Limb (tissue), 2 donors: ENCODE results near the gene SPATA24.
"Not testable (repeated sequence)": the region's sequence is repeated elsewhere in the genome, so short reads cannot be mapped to it uniquely, and the experiment has no call there.

Source experiments
- DNase-seq, 2 donors: peaks; one replicate each; pipeline ENCODE4 v3.0.0-alpha.2; 2016; ENCODE audit errors: extremely low spot score in 2 of 2

Gene SPATA24

GRCh38 chr5:139417214-139417613, 13.3 kb upstream of the SPATA24 start:
- DNase-seq = no peak

- DNase-seq = no peak
Observed at GRCh38 chr5:139416651-139417050, 12.8 kb upstream of the SPATA24 start.

GRCh38 chr5:139415869-139416268, 12.0 kb upstream of the SPATA24 start:
- no peak for DNase-seq

GRCh38 chr5:139415221-139415861, 11.5 kb upstream of the SPATA24 start:
- no peak for DNase-seq

- peak in 1 of 2 donors; percentile 69 for DNase-seq
Observed at GRCh38 chr5:139414581-139415130, 10.8 kb upstream of the SPATA24 start.

- no peak for DNase-seq
Observed at GRCh38 chr5:139413963-139414362, 10.1 kb upstream of the SPATA24 start.

- no peak for DNase-seq
Observed at GRCh38 chr5:139413153-139413552, 9.3 kb upstream of the SPATA24 start.

- no peak for DNase-seq
Observed at GRCh38 chr5:139410993-139411828, 7.3 kb upstream of the SPATA24 start.

GRCh38 chr5:139410121-139410992, 6.5 kb upstream of the SPATA24 start:
- DNase-seq = no peak

GRCh38 chr5:139409116-139409515, 5.2 kb upstream of the SPATA24 start:
- DNase-seq = not testable (repeated sequence)

- DNase-seq = no peak
Observed at GRCh38 chr5:139408191-139408590, 4.3 kb upstream of the SPATA24 start.

GRCh38 chr5:139407517-139407916, 3.6 kb upstream of the SPATA24 start:
- DNase-seq = no peak

GRCh38 chr5:139406963-139407362, 3.1 kb upstream of the SPATA24 start:
- no peak for DNase-seq

- DNase-seq = no peak
Observed at GRCh38 chr5:139404484-139404840, 573 bp upstream of the SPATA24 start.

GRCh38 chr5:139403418-139403786, 487 bp downstream of the SPATA24 start:
- no peak for DNase-seq

GRCh38 chr5:139402561-139403158, 1.2 kb downstream of the SPATA24 start:
- DNase-seq = no peak

- no peak for DNase-seq
Observed at GRCh38 chr5:139401546-139401945, 2.3 kb downstream of the SPATA24 start.

GRCh38 chr5:139399501-139400121, 4.3 kb downstream of the SPATA24 start:
- DNase-seq = no peak

- DNase-seq = no peak
Observed at GRCh38 chr5:139397921-139398320, 6.0 kb downstream of the SPATA24 start.

GRCh38 chr5:139396691-139397090, 7.2 kb downstream of the SPATA24 start:
- DNase-seq = no peak
